Adrenal gland (tissue), 5 donors: Measurements from ENCODE around the gene TMEM258.

ENCODE experiments used
- POLR2A ChIP-seq, 2 donors: fragments of 450-650 bp; IDR thresholded peaks; one replicate each; pipeline ENCODE4 v1.6.1; 2017; ENCODE audit warnings: antibody characterized with exemption in 2 of 2, mild to moderate bottlenecking in 2 of 2, moderate library complexity in 1 of 2
- TF ChIP-seq, protein P1 (sequence below), 6 experiments: fragments of 450-650 bp in 4 of 6; fragments of 200-600 bp in 2 of 6; sonication (generic) in 1 of 6; IDR thresholded peaks; 1 replicate in 5 of 6; 2 replicates in 1 of 6; pipeline versions ENCODE4 v1.5.1 to v1.8.0; 2016 to 2021; ENCODE audit warnings: antibody characterized with exemption in 6 of 6, mild to moderate bottlenecking in 2 of 6, moderate library complexity in 1 of 6
- donor health status: DM: no; HTN: no; CAD: no.

DNA sequence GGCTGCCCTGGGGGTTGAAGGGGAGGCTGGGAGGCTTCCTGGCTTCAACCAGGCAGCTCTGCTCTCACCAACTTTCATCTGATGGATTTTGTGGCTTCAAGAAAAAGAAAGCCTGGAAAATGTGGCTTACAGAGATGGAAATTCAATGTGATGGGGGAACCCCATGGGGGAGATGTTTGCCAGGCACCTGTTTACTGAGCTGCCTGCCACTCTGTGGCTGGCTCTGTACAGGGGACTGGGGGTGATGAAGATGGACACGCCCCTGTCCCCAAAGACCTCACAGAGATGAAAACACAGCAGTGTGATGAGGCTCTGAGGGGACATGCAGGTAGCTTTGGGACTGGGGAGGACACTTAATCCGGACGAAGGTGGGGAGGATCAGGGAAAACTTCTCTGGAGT, 10.1 kb downstream of the TMEM258 start:
- TF ChIP-seq, protein P1, sequence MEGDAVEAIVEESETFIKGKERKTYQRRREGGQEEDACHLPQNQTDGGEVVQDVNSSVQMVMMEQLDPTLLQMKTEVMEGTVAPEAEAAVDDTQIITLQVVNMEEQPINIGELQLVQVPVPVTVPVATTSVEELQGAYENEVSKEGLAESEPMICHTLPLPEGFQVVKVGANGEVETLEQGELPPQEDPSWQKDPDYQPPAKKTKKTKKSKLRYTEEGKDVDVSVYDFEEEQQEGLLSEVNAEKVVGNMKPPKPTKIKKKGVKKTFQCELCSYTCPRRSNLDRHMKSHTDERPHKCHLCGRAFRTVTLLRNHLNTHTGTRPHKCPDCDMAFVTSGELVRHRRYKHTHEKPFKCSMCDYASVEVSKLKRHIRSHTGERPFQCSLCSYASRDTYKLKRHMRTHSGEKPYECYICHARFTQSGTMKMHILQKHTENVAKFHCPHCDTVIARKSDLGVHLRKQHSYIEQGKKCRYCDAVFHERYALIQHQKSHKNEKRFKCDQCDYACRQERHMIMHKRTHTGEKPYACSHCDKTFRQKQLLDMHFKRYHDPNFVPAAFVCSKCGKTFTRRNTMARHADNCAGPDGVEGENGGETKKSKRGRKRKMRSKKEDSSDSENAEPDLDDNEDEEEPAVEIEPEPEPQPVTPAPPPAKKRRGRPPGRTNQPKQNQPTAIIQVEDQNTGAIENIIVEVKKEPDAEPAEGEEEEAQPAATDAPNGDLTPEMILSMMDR (IDR thresholded peaks at IDR 0.05) = no peak
- no peak for TF ChIP-seq POLR2A (IDR thresholded peaks at IDR 0.05)
